HG03439 (cell line): ENCODE measurements around the gene AP1B1.

ENCODE experiments used
- ATAC-seq: cut with Tn5 transposase; IDR thresholded peaks from one replicate; pipeline ENCODE4 v1.9.1; 2021; ENCODE audit warnings: mild to moderate bottlenecking, moderate library complexity; ENCODE audit not compliant: unreplicated experiment

The AP1B1 gene

DNA sequence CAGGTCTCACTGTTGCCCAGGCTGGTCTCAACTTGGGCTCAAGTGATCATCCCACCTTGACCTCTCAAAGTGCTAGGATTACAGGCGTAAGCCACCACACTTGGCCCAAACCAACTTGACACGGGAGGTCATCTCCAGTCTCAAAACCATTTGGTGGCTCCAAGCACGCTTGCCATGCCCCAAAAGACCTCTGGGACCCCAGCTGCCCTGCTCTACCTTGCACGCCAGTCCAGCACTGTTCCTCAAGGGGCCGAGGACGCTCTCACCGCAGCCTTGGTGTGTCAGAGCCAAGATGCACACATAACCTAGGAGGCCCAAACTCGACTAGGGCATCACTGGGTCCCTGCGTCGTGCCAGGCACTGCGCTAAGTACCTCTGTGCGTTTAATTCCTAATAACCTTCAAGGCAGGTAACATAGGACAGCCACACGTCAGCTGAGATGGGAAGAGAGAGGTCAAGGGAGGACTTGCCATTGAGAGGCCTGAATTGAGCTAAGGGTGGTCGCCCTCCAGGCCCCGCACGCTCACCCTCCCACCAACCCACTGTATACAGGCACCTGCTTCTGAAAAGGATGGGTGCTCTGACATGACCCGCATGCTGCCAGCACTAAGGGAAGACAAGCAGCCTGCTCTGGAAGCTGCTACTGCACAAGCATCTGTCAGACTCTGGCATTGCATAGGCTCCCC lies 86.5 kb downstream of the AP1B1 start:
- no peak for ATAC-seq

- no peak for ATAC-seq
Observed at GRCh38 chr22:29300807-29301601, 87.4 kb downstream of the AP1B1 start.

GRCh38 chr22:29300467-29300806 lies 87.9 kb downstream of the AP1B1 start:
- no peak for ATAC-seq

DNA sequence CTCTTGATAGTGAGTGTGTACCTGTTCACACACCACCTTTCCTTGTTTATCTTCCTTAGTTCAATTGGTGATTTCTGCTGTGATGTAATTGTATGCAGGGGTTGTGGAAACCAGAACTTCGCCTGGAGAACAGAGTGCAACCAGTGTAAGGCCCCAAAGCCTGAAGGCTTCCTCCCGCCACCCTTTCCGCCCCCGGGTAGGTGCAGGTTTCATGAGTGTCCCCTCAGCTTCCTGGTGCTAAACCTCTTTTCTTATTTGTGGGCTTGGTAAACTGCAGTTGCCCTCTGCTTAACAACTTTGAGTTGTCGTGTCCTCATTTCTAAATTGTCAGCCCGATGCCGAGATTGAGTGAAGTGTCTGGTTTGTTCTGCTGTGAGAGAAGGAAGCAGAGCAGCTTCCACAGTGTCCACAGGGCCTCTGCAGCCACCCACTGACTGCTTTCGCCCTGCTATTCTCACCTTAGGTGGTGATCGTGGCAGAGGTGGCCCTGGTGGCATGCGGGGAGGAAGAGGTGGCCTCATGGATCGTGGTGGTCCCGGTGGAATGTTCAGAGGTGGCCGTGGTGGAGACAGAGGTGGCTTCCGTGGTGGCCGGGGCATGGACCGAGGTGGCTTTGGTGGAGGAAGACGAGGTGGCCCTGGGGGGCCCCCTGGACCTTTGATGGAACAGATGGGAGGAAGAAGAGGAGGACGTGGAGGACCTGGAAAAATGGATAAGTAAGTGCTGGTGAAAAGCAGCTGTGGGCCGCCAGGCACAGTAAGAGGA lies 89.1 kb downstream of the AP1B1 start:
- ATAC-seq, result no peak

GRCh38 chr22:29298641-29299040 lies 89.7 kb downstream of the AP1B1 start:
- no peak for ATAC-seq

- ATAC-seq, result no peak
Observed at GRCh38 chr22:29292379-29292778, 96.0 kb downstream of the AP1B1 start.

GRCh38 chr22:29291215-29291614 lies 97.2 kb downstream of the AP1B1 start:
- no peak for ATAC-seq

GRCh38 chr22:29290061-29290460 lies 98.3 kb downstream of the AP1B1 start:
- no peak for ATAC-seq

DNA sequence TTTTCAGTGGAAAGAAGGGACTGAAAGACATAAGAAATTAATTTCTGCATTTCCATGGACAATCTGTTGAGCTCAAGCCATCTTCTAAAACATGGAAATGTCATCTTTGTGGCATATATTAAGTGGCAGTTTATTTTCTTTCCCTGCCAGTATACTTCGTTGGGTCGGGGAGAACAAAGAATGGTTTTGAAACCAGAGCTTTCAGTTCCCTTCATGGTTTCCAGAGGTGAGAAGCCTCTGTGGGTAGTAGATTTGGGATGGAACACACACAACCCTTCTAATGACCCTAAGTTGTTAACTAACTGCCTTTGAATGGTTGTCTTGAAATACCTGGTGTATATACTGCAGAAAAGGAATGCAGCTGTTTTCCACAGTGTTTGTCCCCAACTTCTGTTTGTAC lies 99.5 kb downstream of the AP1B1 start:
- no peak for ATAC-seq

- ATAC-seq, result no peak
Observed at GRCh38 chr22:29284196-29284595, 104.2 kb downstream of the AP1B1 start.

- ATAC-seq, result no peak
Observed at GRCh38 chr22:29277927-29278326, 110.4 kb downstream of the AP1B1 start.
